Esophagus (tissue), 2 donors: ENCODE results near the gene STK10. TPM values are rescaled to one million over a fixed set of nuclear protein-coding genes. Genes with fewer than 3 reads are reported as not detected.

Experiments used
- H3K27ac ChIP-seq, 2 donors: one replicate each; pipeline ENCODE4 v1.5.1; 2013; ENCODE audit warnings: low read depth in 2 of 2, mild to moderate bottlenecking in 2 of 2, inconsistent platforms in 1 of 2, low read length in 1 of 2, moderate library complexity in 1 of 2
- H3K27me3 ChIP-seq, 2 donors: one replicate each; pipeline ENCODE4 v1.6.1; 2013; ENCODE audit warnings: low read length in 2 of 2, control low read depth in 1 of 2, mild to moderate bottlenecking in 1 of 2; ENCODE audit not compliant: insufficient read depth in 2 of 2, control insufficient read depth in 1 of 2
- H3K36me3 ChIP-seq, 2 donors: one replicate each; pipeline ENCODE4 v1.6.1; 2013; ENCODE audit warnings: low read length in 1 of 2; ENCODE audit not compliant: control insufficient read depth in 2 of 2, insufficient read depth in 2 of 2
- H3K4me1 ChIP-seq, 2 donors: one replicate each; pipeline ENCODE4 v1.6.1; 2013; ENCODE audit warnings: low read length in 1 of 2; ENCODE audit not compliant: control insufficient read depth in 2 of 2, insufficient read depth in 2 of 2
- H3K4me3 ChIP-seq, 2 donors: one replicate each; pipeline ENCODE4 v1.5.1; 2013; ENCODE audit warnings: low read length in 2 of 2, mild to moderate bottlenecking in 2 of 2, low read depth in 1 of 2, moderate library complexity in 1 of 2
- H3K9me3 ChIP-seq, 2 donors: one replicate each; pipeline ENCODE4 v1.6.1; 2013; ENCODE audit warnings: mild to moderate bottlenecking in 2 of 2, low read depth in 1 of 2, low read length in 1 of 2, moderate library complexity in 1 of 2; ENCODE audit not compliant: control insufficient read depth in 2 of 2, insufficient read depth in 1 of 2
- WGBS, 2 donors: extraction: QIAGEN DNeasy Blood & Tissue Kit; methylation state at CpG; one replicate each; pipeline ENCODE4 v1.1.7; 2013; 5-methylcytosine and 5-hydroxymethylcytosine counted together
- polyA plus RNA-seq, 2 donors: library from polyadenylated mRNA; stranded (reverse); fragments of 200-250 nt; gene quantifications; one replicate each; pipeline ENCODE4 v1.2.3, GENCODE V29; 2013
- donor health status: healthy with polysubstance abuse.
- donor health status: Bipolar disorder and iron deficiency.

STK10 gene
- polyA plus RNA-seq, 2 donors, result 3.9 to 7.7 TPM

DNA sequence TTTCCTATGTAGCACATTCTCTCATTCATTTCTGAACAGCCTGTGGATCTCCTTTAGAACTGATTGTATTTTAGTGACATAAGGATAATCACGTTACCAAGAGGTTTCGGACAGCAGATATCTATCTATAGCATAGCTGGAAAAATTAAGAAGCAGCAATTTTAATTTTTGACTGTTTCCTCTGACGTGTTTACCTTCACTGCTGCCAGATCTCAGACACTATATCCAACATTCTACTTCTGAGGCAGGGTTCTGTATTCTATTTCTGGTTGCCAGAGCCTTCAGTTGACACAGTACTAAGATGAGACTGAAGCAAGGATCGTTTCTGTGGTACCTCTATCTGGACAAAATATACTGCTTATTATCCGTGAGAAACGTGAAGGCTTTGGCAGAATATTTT lies 5.8 kb upstream of the STK10 start, which contains the start of gene EFCAB9:
Gene EFCAB9, plus strand, starts transcription at position 301 of the 400 bp plus-strand sequence. Its CDS starts 1 bp downstream, at position 302.
- H3K27me3 ChIP-seq, result peaks cover 0 to 2% of the 10 kb centered on the region in 2 donors
- H3K4me1 ChIP-seq, result no peaks in the 10 kb centered on the region
- H3K27ac ChIP-seq, result no peak within 1 kb of the TSS
- H3K9me3 ChIP-seq, result peaks cover 0 to 3% of the 10 kb centered on the region in 2 donors
- 74 to 79% methylated on average over 6 of the region's 6 CpGs for WGBS, 2 donors
- no peaks in the 10 kb centered on the region for H3K36me3 ChIP-seq
- no peak within 1 kb of the TSS for H3K4me3 ChIP-seq

DNA sequence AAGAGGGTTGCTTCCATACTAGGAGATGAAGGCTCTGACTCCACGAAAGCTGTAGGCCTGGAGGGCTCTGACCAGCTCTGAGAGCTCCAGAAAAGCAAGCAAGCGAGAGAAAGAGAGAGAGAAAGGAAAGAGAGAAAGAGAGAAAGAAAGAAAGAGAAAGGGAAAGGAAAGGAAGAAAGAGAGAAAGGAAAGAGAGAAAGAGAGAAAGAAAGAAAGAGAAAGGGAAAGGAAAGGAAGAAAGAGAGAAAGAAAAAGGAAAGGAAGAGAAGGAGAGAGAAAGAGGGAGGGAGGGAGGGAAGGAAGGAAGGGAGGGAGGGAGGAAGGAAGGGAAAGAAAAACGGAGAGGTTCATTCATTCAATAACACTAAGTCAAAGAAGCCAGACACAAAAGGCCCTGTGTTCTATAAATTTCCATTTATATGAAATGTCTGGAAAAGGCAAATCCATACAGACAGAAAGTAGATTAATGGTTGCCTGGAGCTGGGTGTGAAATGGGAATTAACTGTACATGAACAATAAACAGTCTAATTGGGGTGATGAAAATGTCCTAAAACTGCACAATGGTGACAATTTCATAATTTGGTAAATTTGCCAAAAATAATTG lies 1.8 kb upstream of the STK10 start:
- no peaks in the 10 kb centered on the region for H3K27me3 ChIP-seq
- no peaks in the 10 kb centered on the region for H3K9me3 ChIP-seq
- peaks cover 3 to 6% of the 10 kb centered on the region in 2 donors for H3K4me1 ChIP-seq
- H3K4me3 ChIP-seq, result no peak overlapping the region
- no peaks in the 10 kb centered on the region for H3K36me3 ChIP-seq
- WGBS, 2 donors, result 72 to 73% methylated on average over 3 of the region's 3 CpGs
- H3K27ac ChIP-seq, result no peak overlapping the region

DNA sequence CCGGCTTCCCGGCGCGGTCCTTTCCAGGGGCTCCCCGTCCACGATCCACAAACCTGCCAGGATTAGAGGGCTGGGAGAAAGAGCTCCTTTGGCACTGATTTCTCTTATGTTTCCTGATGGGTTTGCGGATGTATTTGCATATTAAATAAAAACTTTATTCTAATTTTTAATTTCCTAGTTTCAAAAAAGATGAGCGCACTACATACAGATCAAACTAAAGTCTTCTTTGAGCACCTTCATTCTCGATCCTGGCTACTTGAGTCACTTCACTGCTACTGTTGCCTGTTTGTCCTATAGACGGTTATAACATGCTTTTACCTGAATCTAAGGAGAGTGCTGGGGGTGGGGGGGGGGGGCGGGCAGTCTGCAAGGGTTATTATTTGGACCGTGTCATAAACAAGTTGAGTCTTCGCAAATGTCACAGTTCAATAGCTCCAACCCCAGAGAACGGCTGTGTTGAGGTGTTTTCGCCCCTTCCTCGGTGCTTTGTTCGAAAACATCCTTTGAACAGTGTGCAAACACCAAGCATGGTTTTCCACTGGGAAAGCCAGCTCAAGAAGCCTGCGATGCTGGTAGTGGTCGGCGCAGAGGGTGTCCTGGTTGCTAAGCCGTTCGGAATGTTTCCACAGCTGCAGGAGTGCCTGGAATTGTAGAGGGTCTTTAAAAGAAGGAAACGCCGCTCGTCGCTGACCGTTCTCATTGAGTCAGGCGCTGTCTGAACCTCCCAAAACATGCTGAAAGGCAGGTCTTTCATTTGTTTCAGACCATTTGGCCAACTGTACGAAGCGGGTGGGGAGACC lies 1.1 kb upstream of the STK10 start:
- Histone ChIP-seq H3K27me3 (no peaks in the 10 kb centered on the region), H3K36me3 (no peaks in the 10 kb centered on the region), H3K9me3 (no peaks in the 10 kb centered on the region), H3K4me3 (peak overlapping the region in 1 of 2 donors; percentile 58), H3K27ac (peak overlapping the region in 1 of 2 donors; percentile 82), H3K4me1 (peaks cover 3 to 6% of the 10 kb centered on the region in 2 donors)
- WGBS, 2 donors, result 45 to 49% methylated on average over 30 of the region's 30 CpGs

DNA sequence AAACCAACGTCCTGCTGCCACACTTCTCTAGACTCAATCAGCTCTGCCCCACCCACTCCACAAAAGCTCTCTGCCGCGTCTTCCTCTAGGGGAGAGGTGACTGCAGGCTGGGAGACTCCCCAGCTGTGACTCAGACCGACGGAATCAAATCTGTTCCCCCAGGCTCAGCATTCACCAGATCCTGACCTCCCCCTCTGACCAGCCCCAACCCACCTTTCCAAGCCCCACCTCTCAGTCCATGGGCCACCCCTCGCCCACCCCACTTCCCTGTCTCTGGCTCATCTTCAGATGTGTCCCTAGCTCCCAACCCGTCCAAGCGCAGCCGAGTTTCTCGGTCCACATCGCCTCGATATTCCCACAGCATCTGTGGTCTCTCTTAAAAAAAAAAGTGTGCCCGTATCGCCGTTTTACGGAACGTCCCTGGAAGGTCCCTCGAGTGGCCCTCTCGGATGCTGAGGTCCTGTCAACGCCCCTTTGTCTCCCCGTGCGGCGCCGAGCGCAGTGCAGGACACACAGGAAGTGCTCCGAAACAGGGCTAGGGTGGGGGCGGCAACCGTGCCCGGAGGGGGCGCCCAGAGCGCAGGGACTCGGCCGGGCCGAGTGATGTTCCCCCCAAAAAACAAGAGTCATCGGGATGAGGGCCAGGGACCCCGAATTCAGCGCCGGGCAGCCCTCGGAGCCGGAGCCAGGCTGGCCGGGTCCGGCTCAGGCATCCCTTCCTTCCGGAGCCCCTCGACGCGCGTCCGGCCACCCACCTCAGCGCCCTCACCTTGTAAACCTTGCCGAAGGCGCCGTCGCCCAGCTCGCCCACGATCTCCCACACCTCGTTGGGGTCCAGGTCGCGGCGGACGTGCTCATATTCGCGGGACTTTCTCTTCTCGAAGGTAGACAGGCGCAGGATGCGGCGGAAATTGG lies 649 bp downstream of the STK10 start:
- Histone ChIP-seq H3K4me3 (peak overlapping the region; percentile 58 to 92), H3K9me3 (no peaks in the 10 kb centered on the region), H3K27ac (peak overlapping the region; percentile 82 to 93), H3K4me1 (peaks cover 3 to 6% of the 10 kb centered on the region in 2 donors), H3K36me3 (no peaks in the 10 kb centered on the region), H3K27me3 (no peaks in the 10 kb centered on the region)
- 0 to 1% methylated on average over 64 to 66 of the region's 66 CpGs for WGBS, 2 donors

DNA sequence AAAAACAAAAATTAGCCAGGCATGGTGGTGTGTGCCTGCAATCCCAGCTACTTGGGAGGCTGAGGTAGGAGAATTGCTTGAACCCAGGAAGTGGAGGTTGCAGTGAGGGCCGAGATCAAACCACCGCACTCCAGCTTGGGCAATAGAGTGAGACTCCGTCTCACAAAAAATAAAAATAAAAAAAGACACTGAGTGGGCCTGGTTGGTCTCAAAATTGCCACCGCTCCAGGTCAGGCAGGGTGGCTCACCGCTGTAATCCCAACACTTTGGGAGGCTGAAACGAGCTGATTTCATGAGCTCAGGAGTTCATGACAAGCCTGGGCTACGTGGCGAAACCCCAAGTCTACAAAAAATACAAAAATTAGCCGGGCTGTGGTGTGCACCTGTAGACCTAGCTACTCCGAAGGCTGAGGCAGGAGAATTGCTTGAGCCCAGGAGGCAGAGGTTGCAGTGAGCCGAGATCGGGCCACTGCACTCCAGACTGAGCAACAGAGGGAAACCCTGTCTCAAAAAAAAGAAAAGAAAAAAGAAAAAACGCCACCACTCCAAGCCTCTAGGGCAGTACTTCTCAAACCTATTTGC lies 1.8 kb downstream of the STK10 start:
- peak overlapping the region; percentile 34 to 82 for H3K27ac ChIP-seq
- peaks cover 3 to 6% of the 10 kb centered on the region in 2 donors for H3K4me1 ChIP-seq
- no peaks in the 10 kb centered on the region for H3K36me3 ChIP-seq

DNA sequence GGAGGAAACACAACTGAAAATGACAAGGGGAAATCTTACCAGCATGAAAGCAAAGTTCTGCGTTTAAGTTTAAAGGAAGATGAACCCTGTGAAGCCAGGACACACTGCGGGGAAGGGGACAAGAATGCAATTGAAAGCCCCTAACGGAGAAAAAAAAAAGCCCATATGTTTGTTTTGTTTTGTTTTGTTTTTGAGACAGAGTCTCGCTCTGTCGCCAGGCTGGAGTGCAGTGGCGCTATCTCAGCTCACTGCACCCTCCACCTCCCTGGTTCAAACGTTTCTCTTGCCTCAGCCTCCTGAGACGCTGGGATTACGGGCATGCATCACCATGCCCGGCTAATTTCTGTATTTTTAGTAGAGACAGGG lies 2.9 kb downstream of the STK10 start:
- no peak overlapping the region for H3K4me3 ChIP-seq

More for the DNA sequence above, 1.8 kb downstream of the STK10 start:
- 76% methylated on average over 13 of the region's 13 CpGs for WGBS, 2 donors
- Histone ChIP-seq H3K4me3 (peak overlapping the region; percentile 58 to 92), H3K27me3 (no peaks in the 10 kb centered on the region), H3K9me3 (no peaks in the 10 kb centered on the region)

DNA sequence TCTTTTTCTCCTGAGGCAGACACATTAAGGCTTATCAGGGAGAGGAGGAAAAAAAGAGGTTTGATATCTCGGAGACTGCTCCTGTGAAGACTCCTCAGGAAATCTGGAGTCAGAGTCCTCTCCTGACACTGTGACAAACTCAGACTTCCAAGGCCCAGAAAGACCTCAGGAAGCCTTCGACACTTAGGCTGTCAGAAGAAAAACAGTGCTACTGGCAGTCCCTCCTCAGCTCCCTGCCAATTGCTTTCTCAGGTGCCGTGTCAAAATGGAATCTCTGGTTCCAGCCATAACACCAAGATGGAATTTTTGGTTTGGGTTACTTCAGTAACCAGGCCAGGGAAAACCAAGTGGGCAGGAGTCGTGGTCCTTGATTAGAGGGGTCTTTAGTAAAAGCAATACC lies 4.1 kb downstream of the STK10 start:
- Histone ChIP-seq H3K27ac (no peak overlapping the region), H3K36me3 (no peaks in the 10 kb centered on the region), H3K4me1 (peaks cover 3 to 6% of the 10 kb centered on the region in 2 donors), H3K9me3 (no peaks in the 10 kb centered on the region), H3K4me3 (no peak overlapping the region), H3K27me3 (no peaks in the 10 kb centered on the region)
- 81 to 85% methylated on average over 4 of the region's 4 CpGs for WGBS, 2 donors

More for the DNA sequence above, 2.9 kb downstream of the STK10 start:
- WGBS, 2 donors, result 71 to 78% methylated on average over 10 of the region's 10 CpGs
- Histone ChIP-seq H3K36me3 (no peaks in the 10 kb centered on the region), H3K9me3 (no peaks in the 10 kb centered on the region), H3K4me1 (peaks cover 3 to 6% of the 10 kb centered on the region in 2 donors), H3K27ac (peak overlapping the region in 1 of 2 donors; percentile 78), H3K27me3 (no peaks in the 10 kb centered on the region)

DNA sequence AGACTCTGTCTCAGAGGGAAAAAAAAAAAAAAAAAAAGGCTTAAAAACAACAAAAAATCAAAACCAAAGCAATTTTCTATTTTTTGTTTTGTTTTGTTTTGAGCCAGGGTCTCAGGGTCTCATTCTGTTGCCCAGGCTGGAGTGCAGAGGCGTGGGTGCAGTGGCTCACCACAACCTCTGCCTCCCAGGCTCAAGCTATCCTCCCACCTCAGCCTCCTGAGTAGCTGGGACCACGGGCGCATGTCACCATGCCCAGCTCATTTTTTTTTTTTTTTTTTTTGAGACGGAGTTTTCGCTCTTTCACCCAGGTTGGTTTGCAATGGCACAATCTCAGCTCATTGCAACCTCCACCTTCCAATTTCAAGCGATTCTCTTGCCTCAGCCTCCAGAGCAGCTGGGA lies 5.7 kb downstream of the STK10 start:
- WGBS, 2 donors, result 89 to 95% methylated on average over 6 of the region's 6 CpGs
- no peak overlapping the region for H3K4me3 ChIP-seq
- H3K9me3 ChIP-seq, result no peaks in the 10 kb centered on the region
- no peaks in the 10 kb centered on the region for H3K27me3 ChIP-seq
- H3K4me1 ChIP-seq, result peaks cover 3 to 6% of the 10 kb centered on the region in 2 donors
- H3K27ac ChIP-seq, result no peak overlapping the region
- H3K36me3 ChIP-seq, result no peaks in the 10 kb centered on the region

DNA sequence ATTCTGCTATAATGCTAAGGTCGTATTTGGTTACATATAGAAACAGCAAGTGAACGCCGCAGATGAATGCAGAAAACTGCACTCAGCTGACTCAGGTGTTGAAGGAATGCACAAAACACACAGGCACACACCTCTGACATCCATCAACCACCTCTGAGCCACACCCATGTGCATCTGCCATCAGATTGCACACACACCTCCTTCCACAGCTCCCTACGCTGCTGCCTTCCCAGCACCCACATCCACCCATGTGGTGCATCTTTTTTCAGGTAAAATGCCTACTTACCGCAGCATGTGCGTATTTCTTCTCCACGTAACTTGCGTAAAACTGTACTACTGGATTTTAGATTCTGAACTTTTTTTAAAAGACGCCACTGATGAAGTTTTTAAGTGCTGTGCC lies 7.1 kb downstream of the STK10 start:
- H3K27ac ChIP-seq, result no peak overlapping the region
- no peaks in the 10 kb centered on the region for H3K27me3 ChIP-seq
- no peaks in the 10 kb centered on the region for H3K36me3 ChIP-seq
- H3K9me3 ChIP-seq, result no peaks in the 10 kb centered on the region
- H3K4me3 ChIP-seq, result no peak overlapping the region
- 90 to 91% methylated on average over 9 of the region's 9 CpGs for WGBS, 2 donors
- peaks cover 3 to 6% of the 10 kb centered on the region in 2 donors for H3K4me1 ChIP-seq
